HG02973 (cell line): Measurements from ENCODE around the gene GPN2.
"Not testable (repeated sequence)": the region's sequence is repeated elsewhere in the genome, so short reads cannot be mapped to it uniquely, and the experiment has no call there.

Experiments used
- ATAC-seq: cut with Tn5 transposase; IDR thresholded peaks from one replicate; pipeline ENCODE4 v1.9.1; 2021; ENCODE audit warnings: moderate library complexity; ENCODE audit not compliant: unreplicated experiment

Gene GPN2

DNA sequence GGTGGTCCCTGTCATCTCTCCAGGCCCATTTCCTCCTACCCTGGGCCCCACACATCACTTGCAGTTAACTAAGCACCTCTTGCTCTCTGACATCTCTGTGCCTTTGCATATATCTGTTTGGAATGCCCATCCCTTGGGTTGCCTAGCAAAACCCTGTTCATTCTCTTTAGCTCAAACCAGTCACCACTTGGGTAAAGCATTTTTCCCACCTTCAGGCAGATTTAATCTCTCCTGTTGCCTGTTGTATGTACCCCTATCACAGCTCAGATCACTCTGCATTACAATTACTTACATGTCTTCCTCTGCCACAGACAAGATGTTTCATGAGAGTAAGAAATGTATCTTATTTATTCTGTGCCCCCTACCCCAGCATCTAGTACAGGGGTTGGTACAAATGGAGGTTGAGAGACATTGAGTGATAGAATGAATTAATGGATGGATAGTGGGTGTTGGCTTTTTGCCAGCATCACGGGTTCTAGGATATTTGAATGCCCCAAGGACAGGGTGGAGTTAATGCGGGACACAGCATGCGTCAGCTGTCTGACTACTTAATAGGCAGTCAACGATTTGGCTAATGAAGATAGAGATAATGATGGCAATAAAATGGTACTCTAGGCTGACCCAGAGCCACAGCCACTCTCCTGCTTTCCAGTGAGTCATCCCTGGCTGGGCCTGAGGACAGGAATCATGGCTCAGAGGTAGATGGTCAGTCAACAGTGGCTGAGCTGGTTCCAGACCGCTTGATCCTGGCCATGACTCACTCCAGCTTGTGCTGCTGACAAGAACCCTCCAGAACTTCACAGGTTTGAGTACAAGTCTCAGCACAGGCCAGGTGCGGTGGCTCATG, 17.2 kb upstream of the GPN2 start:
- no peak for ATAC-seq

DNA sequence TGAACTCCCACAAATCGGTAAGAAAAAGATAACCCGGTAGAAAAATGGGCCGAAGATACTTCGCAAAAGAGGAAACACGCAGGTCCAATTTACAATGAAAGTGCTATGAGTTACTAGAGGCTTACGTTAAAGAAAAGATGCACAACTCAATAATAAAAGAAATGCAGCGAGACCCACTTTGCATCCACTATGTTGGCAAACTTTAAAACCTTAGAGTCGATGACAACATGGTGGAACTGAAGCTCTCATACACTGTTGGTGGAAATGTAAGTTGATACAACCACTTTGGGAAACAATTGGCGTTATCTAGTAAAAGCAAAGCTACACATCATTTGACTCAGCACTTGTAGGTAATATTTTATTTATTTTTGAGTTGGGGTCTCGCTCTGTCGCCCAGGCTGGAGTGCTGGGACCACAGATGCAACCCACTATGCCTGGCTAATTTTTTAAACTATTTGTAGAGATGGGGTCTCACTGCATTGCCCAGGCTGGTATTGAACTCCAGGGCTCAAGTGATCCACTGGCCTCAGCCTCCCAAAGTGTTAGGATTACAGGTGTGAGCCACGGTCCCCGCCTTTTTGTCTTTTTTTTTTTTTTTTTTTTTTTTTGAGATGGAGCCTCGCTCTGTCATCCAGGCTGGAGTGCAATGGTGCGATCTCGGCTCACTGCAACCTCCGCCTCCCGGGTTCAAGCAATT, 10.9 kb upstream of the GPN2 start:
- ATAC-seq: no peak

DNA sequence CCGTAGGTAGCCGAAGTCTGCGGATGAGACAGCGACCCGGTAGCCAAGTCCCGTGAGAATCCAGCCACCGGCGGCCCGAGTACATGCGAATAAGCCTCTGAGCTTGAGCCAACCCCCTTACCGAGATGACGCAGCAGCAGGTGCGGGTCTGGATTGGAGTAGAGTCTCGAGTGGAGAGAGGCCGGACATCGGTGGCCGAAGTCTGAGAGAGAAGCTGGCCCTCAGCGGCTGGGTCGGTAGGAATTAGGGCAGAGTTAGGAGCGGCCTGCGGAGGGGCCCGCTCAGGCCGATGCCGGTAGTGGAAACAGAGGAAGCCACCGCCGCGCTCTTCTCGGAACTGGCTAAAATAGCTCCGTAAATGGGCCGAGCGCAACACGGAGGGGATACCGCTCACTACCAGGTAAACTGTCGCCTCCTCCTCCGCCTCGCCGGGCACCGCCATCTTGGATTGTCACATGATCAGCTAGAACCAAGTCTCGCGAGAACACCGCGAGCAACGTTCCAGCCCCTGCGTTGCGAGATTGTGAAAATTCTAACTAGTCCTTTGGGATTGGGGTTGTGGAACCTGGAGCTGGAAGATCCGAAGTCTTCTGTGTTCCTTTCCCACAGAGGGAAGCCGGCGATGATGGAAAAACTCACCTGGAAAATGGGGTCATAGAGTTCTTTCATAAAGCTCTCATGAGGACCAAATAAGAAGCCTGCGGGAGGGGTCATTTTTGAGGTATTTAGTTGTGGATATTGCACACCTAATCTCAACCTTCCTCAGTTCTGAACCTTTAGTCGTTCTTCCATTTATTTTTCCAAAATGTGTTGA, 10.1 kb upstream of the GPN2 start, which contains the start of gene GPATCH3:
GPATCH3 (minus strand) TSS at position 467 of the 814 bp plus-strand sequence; CDS start at position 442, 25 bp downstream.
- peak; percentile 67 for ATAC-seq

DNA sequence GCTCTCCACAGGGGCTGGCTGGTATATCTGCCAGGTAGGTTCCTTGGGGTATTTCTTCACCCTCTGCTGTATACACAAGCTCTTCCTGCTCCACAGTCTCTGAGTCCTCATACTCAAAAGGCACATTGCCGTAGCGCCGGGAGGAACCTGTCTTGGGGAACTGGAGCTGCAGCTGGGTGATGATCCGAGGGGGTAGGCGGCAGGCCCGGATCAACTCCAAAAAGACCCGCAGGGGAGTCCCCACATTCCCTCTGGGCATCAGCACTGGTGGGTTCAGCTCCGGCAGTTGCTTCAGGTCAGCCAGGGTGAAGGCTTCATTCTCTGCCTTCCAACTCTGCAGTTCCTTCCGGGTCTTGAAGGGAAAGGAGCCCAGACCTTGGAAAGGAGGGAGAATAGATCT, 7.3 kb upstream of the GPN2 start:
- ATAC-seq: no peak

DNA sequence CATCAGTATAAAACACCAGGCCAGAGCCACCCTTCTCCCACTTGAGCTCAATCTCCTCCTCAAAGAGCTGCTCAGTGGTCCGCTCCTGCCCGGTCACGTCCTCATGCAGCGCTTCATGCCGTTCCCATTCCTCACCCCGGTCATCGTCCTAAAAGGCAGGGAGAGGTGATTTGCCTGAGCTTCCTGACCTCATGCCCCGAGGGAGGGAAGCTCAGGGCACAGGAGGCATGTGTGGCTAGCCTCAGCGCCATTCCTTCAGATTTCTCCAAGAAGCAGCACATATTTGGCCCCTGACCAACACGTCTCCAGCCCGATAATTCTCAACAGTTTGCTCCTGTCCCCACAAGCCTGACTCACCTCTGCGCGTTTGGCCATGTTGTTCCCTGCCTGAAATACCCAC, 4.2 kb upstream of the GPN2 start:
- no peak for ATAC-seq

DNA sequence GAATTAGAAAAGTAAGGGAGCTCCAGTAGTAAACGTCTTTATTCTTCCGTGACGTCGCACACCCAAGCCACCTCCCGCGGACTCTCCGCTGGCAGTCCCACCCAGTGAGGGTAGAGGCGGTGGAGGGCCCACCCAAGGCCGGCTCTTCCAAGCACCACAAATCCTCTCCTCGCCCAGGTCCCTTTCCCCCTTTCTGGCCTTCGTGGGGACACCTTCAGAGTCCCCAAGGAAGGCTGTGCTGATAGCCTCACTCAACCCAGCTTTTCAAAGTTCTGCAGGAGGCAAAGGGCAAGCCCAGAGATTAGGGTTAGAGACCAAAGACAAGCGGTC, 349 bp upstream of the GPN2 start:
- ATAC-seq: peak; percentile 14

DNA sequence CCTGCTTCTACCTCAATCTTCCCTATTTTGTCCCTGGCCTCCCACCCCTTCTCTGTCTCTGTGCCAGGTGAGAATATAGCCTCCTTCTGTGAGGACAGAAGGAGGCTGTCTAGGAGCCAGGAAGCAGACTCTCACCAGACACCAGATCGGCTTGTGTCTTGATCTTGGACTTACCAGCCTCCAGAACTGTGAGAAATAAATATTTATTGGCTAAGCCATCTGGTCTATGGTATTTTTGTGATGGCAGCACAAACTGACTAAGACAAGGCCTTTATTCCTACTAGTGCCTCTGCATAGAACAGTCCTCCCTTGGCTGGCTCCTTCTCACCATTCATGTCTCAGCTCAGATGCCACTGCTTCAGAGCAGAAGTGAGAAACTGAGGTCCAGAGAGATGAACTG, 1.9 kb downstream of the GPN2 start:
- no peak for ATAC-seq

DNA sequence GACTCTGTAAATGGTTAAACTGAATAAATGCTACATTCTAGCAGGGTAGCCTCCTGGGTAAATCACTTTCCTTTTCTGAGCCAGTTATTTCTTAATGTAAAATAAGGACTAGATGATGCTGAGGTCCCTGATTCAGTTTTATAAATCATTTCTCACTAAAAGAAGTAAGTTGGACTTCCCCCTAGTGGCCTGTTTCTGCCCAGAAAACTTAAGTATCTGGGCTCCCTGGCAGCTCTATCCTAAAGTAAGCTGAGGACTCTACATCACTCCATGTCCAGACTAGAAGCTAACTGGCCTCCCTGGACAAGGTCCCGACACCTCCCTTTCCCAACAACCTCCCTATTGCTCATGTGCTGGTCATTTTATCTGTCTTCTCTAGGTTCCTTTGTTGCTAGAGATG, 3.0 kb downstream of the GPN2 start:
- ATAC-seq: no peak

DNA sequence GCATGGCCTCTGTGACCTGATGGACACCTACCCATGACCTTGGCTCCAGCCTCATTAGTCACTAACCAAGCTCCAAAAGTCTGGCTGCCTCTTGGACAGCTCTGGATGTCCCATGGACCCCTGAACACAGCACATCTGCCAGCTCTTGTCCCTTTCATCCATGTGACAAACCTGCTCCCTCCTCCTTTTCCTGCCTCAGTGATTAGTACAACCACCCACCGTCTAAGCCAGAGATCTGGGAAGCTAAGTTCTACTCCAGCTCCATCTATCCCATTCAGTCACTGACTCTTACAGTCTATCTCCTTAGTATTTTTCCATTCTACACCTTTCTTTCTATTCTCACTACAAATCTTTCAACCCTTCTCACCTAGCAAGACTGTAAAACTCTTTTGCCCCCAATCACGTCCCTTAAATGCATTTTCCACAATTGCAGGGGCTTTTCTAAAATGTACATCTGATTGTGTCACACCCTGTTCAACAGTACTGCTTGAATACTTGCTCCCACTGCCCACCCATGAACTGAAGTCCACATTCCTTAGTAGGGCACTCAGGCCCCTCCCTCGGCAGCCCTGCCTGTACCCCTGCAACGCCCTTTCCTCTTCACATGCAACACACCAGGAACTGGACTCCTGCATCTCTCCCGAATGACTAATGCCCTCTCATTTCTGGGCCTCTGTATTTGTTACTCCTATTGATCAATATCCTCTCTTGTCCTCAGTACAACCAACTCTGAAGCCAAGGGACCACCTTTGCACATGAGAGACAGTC, 7.2 kb downstream of the GPN2 start:
- ATAC-seq: no peak

DNA sequence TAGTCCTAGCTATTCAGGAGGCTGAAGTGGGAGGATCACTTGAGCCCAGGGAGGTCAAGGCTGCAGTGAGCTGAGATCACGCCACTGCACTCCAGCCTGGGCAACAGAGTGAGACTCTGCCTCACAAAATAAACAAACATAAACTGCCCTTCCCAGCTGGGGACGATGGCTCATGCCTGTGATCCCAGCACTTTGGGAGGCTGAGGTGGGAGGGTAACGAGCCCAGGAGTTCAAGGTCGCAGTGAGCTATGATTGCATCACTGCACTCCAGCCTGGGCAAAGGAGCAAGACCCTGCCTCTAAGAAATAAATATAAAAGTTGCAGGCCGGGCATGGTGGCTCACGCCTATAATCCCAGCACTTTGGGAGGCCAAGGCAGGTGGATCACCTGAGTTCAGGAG, 8.5 kb downstream of the GPN2 start:
- not testable (repeated sequence) for ATAC-seq

DNA sequence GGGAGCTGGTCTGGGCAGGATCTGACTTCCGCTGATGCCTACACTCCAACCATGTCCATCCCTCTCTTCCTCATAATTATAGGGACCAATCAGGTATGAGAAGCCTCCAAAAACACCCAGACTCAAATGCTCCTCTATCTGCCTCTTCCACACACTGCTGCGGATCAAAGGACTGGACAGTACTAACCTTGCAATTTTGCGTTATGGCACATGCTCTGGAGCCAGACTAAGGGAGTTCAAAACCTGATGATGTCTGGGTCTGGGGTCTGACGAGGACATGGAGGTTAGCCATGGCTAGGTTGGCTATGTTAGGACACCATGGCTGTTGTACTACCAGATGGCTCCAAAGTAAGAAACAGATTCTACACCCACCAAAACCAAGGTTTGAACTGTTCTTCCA, 10.3 kb downstream of the GPN2 start:
- ATAC-seq: no peak

DNA sequence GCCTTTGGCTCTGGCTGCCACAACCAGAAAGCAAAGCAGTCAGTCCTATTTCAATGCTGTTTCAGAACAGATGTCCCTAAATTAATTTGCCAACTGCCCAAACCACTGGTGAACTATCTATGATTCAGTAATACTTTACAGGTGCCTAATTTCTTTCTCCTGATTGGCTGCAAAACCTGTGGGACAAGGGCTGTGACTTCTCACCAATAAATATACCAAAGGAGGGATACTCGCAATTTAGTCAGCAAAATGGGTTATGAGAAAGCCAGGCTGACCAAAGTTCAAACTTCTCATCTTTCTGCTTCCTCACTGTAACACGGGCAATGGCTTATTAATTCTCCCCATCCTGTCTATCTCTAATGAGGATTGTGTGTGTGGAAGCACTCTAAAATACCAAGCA, 12.8 kb downstream of the GPN2 start:
- no peak for ATAC-seq

DNA sequence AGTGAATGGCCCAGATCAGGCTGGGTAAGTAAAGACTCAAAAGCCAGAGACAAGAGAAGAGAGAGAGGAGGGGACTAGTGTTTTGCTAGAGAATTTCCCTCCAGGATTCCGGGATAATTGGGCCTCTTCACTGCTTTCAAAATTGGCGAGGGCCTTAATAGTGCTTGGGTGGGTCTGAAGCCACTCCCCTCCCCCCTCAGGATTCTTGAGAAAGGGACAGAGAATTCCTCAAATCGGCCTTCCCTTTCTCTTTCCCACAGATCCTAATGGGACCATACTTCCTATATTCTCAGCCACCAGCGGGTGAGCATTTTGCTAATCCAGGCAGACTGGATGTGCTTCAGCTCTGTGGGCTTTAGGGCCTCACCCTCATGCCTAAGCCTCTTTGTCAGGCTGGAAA, 15.2 kb downstream of the GPN2 start:
- ATAC-seq: no peak

DNA sequence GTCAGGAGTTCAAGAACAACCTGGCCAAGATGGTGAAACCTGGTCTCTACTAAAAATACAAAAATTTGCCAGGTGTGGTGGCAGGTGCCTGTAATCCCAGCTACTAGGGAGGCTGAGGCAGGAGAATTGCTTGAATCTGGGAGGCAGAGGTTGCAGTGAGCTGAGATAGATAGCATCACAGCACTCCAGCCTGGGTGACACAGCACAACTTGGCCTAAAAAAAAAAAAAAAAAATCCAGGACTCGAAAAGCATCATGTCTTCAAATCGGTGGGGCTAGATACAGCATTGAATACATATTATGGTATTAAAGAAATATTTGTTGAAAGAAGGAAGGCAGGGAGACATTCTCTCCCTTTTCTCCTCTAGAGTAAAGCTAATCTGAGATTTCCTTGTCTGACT, 17.0 kb downstream of the GPN2 start:
- not testable (repeated sequence) for ATAC-seq

DNA sequence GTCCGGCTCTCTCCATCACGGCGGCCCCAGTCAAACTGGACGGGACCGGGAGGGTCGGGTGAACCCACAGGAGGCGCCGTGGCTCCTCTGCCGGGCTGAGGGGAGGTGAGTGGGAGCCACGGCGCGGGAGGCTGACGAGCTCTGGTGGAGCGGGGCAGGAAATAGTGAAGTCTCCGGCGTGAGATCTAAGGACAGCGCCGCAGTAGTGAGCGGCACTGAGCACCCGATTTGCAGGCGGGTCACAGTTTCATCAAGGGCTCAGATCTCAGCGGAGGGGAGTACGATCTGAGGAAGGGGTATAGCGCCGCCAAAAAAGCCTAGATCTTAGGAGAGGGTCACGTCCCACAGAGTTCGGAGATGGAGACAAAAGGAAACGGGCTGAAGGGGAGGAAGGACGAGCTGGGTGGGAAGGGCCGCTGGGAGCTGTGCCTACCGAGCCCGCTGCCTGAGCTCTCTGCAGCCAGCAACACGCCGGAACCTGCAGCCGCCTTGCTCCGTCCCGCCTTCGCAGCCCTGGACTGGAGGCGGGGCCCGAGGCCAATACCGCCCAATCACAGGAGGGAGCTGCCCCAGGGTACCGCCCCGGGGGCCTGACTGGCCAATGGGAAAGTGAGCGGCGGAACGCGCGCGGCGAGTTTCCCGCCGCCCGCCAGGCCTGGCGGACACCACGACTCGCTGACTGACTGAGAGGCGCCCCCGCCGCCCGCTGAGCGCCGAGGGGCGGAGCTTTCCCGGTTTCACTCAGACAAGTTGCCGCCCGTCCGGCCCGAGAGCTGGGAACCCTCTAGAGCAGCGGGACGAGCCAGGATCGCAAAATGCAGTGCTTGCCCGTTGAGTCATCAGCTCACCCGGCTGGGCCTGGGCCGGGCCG, 25.2 kb downstream of the GPN2 start:
- peak; percentile 85 for ATAC-seq

DNA sequence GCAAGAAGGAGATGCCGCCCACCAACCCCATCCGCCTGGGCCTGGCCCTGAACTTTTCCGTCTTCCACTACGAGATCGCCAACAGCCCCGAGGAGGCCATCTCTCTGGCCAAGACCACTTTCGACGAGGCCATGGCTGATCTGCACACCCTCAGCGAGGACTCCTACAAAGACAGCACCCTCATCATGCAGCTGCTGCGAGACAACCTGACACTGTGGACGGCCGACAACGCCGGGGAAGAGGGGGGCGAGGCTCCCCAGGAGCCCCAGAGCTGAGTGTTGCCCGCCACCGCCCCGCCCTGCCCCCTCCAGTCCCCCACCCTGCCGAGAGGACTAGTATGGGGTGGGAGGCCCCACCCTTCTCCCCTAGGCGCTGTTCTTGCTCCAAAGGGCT, 26.4 kb downstream of the GPN2 start:
- no peak for ATAC-seq

DNA sequence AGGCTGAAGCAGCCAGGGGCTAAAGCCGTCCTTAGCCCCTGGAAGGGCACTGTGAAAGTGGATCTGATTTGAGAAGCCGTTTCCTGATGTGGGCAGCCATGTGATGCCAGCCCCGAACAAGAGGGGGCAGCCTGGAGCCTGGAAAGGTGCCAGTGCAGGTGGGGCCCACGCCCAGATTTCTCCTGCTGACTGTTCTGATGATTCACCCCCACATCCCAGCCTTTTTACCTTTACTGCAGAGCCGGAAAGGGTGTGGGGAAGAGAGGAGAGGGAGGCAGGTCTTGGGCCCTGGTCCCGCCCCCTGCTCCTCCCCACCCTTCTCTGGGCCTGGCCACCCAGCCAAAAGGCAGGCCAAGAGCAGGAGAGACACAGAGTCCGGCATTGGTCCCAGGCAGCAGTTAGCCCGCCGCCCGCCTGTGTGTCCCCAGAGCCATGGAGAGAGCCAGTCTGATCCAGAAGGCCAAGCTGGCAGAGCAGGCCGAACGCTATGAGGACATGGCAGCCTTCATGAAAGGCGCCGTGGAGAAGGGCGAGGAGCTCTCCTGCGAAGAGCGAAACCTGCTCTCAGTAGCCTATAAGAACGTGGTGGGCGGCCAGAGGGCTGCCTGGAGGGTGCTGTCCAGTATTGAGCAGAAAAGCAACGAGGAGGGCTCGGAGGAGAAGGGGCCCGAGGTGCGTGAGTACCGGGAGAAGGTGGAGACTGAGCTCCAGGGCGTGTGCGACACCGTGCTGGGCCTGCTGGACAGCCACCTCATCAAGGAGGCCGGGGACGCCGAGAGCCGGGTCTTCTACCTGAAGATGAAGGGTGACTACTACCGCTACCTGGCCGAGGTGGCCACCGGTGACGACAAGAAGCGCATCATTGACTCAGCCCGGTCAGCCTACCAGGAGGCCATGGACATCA, 27.1 kb downstream of the GPN2 start, which contains the start of gene SFN:
SFN (plus strand) TSS at position 369 of the 904 bp plus-strand sequence; CDS start at position 433, 64 bp downstream.
- no peak for ATAC-seq

DNA sequence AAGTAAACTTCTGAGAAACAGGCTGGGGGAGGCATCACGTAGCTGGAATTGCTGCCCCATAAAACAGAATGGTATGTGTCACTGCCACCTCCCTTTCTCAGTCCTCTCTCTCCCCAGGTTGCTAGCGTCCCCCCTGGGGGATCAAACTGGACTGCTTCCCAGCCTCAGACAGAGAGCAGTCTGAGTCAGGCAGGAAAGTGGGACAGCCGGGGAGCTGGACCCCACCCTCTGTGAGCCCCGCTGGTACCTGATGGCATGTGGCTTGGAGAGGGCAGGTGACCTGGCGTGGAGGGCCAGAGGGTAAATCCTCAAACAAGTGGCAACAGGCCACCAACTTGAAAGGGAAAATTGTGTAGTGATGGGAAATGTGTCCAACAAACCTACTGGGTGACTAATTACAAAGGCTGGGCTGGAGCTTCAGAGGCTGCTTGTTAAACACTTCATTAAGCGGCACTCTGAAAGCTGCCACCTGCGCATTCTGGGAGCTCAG, 28.1 kb downstream of the GPN2 start:
- ATAC-seq: no peak

DNA sequence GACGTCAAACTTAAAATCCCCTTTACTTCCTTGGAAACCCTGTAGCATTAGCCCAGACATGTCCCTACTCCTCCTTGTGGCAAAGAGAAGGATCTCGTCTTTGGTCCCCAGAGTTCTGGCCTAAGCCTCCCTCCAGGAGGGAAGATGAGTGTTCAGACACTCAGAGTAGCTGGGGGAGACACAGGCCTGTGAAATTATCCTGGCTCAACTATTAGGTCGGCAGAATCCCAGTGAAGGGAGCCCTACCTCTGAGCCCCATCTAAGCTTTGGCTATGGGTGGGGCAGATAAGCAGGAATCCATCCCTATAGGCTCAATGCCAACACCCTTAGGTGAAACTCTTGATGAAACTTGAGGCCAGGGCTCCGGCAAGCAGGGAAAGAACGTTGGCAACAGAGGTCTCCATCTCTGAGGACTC, 28.8 kb downstream of the GPN2 start:
- ATAC-seq: no peak
